Stimulated activated naive CD8-positive, alpha-beta T cell treated with anti-CD3 and anti-CD28 coated beads, Interleukin-15, Interleukin-2, amounts not matched to agents 100 U/mL and 50 U/mL, for 24 hours (primary cell): ENCODE data around the gene LRRC37A3.
A peak's percentile ranks its signal among the peaks of the same experiment; 100 is the strongest.
"Not testable (repeated sequence)": the region's sequence is repeated elsewhere in the genome, so short reads cannot be mapped to it uniquely, and the experiment has no call there.

ENCODE experiments used
- ATAC-seq: fragments of 150-1000 bp; cut with Tn5 transposase; one replicate; pipeline ENCODE4 v1.10.0; 2021
- DNase-seq: peaks from one replicate; pipeline ENCODE4 v3.0.0; 2021

LRRC37A3 gene

DNA sequence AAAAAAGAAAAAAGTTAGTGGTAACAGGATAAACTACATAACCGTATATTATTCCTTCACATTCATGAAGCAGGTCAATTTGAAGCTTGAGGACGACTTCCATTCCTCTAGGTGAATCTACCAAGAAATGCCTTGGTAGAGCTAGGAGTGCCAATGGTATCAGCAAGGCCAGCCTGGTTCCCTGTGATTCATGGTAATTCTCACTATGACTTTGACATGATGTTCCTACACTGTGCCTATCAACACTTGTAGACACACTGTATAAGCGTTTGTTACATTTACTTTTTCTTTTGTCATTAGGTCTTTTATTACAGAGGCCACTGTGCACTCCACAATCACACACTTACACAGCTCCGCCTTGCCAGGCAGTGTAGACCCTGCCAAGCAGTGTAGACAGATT is 7.2 kb upstream of the LRRC37A3 start:
- ATAC-seq, DNase-seq: not testable (repeated sequence)

DNA sequence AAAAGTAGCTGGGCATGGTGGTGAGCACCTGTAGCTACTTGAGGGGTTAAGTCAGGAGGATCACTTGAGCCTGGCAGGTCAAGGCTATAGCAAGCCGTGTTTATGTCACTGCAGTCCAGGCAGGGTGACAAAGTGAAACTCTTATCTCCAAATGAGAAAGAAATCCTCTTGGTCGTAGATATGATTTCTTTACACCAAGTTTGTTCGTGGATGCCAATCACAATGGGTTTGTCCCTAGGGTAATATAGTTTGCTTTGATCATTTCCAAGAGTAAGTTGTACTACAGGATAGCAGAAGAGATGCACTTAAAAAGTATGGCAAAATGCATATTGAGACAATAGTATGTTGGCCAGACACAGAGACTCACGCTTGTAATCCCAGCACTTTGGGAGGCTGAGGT is 6.0 kb upstream of the LRRC37A3 start:
- not testable (repeated sequence) for DNase-seq

DNA sequence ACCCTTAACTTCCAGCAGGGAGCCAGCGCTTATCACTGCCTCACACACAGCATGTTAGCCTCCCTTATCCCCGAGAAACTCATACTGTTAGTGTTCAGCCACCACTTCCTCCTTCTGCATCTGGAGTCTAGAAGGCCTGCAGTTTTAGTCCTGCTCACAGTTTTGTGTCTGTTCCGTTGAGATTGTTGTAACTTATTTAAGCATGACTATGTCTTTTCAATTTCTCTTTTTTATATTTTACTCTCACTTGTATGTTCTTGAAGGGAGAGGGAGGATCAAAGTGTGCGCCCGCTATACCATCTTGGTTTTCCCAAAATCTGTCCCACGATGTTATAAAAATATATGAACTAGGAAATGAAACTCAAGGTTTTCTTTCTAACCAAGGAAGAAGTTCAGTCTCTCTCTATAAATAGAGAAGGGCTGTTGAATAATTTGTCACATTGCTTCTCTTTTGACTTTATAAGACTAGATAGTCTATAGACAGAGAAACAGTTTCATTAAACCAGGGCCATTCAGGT is 3.8 kb upstream of the LRRC37A3 start:
- DNase-seq: not testable (repeated sequence)

More for the DNA sequence above, 6.0 kb upstream of the LRRC37A3 start:
- ATAC-seq: not testable (repeated sequence)

DNA sequence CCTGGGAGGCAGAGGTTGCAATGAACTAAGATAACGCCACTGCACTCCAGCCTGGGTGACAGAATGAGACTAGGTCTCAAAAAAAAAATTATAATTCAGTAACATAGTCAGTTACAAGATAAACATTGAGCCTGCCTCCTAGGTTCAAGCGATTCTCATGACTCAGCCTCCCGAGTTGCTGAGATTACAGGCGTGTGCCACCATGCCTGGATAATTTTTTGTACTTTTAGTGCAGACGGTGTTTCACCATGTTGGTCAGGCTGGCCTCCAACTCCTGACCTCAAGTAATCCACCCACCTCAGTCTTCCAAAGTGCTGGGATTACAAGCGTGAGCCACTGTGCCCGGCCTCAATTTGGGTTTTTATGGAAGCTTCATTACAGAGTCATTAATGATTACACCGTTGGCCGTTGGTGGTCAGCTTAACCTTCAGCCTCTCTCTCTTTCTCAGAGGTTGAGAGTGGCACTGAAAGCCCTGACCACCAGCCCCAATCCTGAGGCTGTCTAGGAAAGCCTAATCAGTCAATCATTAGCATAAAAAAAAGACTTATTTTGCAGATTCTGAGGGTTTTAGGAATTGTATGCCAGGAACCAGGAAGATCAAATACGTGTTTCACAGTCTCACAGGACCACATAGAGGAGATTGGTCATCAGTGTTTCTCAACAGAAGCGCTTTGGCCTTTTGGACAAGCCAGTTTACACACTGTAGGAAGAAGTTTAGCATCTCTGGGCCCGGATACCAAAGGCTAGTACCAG is 1.3 kb upstream of the LRRC37A3 start:
- DNase-seq: no peak
- ATAC-seq: no peak

More for the DNA sequence above, 3.8 kb upstream of the LRRC37A3 start:
- ATAC-seq: not testable (repeated sequence)

DNA sequence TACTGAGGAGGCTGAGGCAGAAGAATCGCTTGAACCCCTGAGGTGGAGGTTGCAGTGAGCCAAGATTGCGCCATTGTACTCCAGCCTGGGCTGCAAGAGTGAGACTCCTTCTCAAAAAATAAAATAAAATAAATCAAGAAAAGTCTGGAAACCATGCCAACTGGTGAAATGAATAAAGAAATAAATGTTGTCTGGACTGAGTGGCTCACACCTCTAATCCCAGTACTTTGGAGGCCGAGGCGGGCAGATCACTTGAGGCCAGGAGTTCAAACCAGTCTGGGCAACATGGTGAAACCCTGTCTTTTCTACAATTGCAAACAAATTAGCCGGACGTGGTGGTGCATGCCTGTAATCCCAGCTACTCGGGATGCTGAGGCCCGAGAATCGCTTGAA is 744 bp upstream of the LRRC37A3 start:
- ATAC-seq: no peak
- DNase-seq: peak; percentile 11

DNA sequence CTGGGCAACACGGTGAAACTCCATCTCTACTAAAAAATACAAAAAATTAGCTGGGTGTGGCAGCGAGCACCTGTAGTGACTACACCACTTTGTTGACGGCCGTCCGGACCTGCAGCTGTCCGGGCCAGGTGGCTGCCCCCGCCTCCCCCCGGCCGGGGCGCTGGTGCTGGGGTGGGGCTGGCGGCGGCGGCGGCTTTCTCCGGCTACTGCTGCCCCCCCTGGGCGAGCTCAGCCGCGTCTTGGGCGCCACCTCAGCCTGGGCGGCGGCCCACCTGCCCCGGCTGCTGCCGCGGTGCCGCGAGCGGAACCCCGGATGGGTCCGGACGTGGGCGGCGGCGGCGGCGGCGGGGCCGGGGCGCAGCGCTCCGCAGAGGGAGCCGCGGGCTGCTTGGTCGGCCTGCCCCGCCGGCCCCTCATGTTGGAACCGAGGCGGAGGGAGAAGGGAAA is 413 bp downstream of the LRRC37A3 start:
- ATAC-seq: peak; percentile 41
- DNase-seq: peak; percentile 59

DNA sequence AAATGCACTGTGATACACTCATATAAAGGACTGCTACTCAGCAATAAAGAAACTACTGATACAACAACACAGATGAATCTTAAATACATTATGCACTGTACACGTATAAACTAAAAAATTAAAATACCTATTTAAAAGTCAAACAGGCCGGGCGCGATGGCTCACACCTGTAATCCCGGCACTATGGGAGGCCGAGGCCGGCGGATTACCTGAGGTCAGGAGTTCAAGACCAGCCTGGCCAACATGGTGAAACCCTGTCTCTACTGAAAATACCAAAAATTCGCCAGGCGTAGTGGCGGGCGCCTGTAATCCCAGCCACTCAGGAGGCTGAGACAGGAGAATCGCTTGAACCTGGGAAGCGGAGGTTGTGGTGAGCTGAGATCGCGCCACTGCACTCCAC is 1.7 kb downstream of the LRRC37A3 start:
- ATAC-seq, DNase-seq: not testable (repeated sequence)

DNA sequence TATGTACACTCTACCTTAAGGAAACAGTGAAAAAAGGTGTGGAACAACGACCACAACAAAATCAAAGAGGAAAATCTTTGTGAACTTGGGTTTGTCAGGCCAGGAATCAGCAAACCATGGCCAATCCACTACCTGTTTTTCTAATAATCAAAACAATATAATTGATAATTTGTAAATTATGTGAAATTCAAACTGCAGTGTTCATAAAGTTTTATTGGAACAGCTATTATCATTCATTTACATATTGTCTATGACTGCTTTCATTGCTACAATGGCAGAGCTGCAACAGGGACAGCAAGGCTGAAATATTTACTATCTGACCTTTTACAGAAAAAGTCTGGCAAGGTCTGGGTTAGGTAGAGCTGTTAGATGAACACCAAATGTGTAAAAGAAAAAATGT is 4.0 kb downstream of the LRRC37A3 start:
- DNase-seq, ATAC-seq: not testable (repeated sequence)

DNA sequence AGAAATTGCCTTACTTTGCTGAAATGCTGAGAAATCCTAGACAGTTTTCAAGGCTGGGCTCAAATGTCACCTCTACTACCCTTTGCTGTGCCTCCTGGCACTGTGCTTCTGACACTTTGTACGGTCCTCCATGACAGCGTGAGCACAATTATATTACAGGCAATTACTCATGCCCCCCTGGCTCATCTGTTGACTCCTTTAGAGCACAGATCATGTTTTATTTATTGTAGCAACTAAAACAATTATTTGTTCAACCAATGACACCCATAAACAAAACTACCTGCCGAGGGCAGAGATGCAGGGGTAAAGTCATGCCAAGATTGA is 9.1 kb downstream of the LRRC37A3 start:
- DNase-seq, ATAC-seq: not testable (repeated sequence)

DNA sequence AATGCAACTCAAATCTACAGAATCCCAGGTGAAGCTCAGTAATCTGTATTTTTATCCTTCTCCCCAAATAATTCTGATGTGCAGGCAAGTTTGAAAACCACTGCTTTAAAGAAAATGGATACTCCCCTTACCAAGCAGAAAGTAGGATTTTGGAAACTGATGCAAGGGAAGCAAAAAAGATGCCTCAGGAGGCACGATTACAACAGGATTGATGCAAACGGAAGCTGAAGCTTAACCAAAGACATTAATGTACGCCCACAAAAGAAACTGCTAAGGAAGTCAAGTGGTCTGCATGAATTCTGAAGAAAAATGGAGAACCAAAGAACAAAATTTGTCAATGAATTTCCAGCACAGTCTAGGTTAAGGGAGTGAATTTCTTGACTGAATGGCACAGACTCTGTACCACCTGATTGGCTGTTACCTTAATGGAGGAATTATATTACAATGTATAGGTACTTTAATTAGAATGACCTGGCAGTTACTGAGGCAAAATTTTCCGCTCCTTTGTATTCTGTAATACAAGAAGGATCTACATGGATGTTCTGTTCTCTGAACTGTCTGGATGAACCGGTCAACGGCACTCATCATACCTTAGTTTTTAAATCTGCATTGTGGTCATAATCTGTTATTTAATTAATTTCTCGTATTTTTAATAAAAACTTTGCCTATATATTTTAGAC is 9.6 kb downstream of the LRRC37A3 start:
- DNase-seq, ATAC-seq: not testable (repeated sequence)

DNA sequence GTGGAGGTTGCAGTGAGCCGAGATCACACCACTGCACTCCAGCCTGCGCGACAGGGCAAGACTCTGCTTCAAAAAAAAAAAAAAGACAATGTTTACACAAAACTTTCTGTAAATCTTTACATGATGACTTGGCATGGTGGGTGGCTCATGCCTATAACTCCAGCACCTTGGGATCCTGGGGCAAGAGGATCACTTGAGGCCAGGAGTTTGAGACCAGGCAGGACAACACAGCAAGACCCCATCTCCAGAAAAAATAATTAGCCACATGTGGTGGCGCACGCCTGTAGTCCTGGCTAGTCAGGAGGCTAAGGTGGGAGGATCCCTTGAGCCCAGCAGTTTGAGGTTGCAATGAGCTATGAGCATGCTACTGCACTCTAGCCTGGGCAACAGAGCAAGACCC is 15.2 kb downstream of the LRRC37A3 start:
- DNase-seq, ATAC-seq: not testable (repeated sequence)

DNA sequence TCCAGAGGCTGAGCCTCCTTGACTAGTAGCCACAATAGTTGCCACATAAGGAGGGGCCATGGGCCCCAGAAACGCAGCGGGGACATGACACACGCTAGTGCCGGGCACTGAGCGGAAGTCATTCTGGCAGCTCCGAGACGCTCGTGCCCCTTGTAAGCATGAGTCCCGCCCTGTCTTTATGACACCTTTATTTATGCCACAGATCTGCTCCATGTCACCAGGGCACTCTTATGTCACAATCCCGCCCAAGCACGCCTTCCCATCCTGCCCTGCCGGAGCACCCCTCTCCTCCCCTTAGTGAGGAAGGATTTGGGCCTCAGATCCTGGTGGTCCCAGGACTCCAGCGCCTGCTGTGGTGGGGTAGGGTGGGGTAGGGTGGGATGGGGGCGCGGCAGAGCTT is 22.1 kb downstream of the LRRC37A3 start:
- ATAC-seq, DNase-seq: not testable (repeated sequence)

DNA sequence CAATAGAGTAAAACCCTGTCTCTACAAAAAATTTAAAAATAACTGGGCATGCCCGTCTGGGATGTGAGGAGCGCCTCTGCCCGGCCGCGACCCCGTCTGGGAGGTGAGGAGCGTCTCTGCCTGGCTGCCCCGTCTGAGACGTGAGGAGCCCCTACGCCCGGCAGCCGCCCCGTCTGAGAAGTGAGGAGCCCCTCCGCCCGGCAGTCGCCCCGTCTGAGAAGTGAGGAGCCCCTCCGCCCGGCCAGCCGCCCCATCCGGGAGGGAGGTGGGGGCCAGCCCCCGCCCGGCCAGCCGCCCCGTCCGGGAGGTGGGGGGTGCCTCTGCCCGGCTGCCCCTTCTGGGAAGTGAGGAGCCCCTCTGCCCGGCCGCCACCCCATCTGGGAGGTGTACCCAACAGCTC is 45.1 kb downstream of the LRRC37A3 start:
- DNase-seq, ATAC-seq: not testable (repeated sequence)

DNA sequence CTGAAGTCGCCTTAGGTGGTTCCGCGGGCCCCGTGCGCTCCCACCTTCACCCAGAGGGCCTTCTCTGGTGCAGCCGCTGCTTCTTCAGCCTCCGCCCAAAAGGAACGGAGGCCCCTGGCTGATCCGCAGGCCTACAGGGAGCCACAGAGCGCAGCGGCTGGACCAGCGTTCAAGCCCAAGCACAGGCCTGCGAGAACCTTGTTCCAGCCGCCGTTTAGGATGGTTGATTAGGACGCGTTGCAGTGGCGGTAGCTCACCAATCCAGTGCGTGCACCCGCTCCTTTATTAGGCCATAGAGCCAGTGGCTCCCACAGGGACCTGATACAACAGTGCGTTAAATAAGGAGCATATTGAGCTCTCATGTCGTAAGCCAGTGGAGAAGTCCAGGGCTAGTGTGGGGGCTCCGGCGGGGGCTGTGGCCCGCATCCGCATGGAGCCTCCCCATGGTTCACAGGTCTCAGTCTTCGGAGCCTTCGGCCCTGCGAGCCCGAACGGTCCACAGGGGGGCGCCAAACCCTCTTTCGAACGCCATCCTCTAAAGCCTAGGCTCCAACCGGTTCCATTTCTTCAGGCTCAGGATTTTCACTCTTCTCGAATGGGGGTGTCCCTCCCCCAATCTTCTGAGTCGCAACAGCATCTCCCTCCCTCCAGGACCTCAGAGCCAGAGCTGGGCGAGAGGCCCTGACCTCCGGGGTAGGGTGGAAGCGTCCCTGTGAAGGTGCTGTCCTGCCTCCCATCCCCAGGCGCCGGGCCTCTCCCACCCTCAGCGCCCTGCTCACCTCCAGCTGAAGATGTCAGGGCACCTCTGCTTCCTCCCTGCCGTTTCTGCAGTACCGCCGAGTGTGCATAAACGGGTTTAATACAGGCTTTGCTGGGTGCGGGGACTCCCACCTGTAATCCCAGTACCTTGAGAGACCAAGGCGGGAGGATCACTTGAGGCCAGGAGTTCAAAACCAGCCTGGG is 71.5 kb downstream of the LRRC37A3 start:
- peak; percentile 84 for ATAC-seq
- DNase-seq: peak; percentile 86

DNA sequence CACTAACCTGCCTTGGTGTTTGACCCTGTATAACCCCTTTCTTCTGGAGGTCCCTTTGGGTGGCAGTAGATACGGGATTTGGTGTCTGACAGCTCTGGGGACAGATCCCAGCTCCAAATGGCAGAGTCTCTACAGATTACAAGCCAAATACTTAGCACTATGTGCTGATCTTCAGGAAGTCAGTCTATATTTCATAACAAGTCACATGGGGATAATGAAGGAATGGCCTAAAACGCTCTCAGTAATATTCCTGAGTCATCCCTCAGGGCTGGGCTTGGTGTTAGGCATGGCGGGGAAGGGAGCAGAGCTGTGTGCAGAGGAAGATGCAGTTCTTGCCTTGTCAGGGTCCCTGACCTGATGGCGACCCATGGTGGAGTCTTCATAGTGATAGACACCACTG is 72.4 kb downstream of the LRRC37A3 start:
- not testable (repeated sequence) for DNase-seq, ATAC-seq

DNA sequence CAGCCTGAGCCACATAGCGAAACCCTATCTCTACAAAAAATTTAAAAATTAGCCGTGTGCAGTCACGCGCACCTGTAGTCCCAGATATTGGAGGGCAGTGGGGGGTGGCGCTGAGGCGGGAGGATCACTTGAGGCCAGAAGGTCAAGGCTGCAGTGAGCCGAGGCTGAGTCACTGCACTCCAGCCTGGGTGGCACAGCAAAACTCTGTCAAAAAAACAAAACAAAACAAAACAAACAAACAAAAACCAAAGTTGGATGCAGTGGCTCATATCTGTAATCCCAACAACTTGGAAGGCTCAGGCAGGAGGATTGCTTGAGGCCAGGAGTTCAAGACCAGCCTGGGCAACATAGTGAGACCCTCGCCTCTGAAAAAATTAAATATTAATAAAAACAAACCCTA is 75.4 kb downstream of the LRRC37A3 start:
- DNase-seq, ATAC-seq: not testable (repeated sequence)

DNA sequence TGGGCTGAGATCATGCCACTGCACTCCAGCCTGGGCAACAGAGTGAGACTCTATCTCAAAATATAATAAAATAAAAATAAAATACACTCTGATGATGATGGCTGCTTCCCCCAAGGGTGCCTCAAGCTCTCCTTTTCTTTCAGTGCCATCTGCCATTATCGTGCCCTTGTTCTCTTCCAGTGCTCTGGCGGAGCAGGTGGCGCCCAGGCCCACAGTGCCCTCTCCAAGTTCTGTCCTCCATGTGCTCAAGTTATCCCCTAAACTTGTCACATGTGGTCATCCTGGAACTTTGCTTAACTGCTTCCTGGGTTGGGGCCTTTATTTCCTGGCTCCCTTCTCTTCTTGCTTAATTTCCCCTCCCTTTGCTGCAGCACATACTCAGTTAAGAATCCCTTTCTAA is 76.4 kb downstream of the LRRC37A3 start:
- not testable (repeated sequence) for ATAC-seq, DNase-seq

DNA sequence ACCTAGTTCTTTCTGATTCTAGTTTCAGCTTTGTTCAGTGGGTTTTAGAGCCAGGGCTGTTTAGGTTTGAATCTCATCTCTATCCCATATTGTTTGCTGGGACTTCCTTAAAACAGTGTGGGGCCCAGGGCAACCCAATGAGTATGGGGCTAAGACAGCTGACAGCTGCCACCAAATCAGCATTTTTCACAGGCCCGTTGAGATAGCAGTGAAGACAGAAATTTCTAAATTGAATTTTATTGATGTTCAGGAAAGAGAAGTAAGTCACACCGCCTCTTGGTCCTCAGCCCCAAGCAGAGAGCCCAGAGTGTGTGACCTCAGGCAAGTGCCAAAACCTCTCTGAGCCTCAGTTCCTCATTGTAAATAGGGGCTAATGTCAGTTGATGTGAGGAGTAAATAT is 78.3 kb downstream of the LRRC37A3 start:
- not testable (repeated sequence) for DNase-seq, ATAC-seq

DNA sequence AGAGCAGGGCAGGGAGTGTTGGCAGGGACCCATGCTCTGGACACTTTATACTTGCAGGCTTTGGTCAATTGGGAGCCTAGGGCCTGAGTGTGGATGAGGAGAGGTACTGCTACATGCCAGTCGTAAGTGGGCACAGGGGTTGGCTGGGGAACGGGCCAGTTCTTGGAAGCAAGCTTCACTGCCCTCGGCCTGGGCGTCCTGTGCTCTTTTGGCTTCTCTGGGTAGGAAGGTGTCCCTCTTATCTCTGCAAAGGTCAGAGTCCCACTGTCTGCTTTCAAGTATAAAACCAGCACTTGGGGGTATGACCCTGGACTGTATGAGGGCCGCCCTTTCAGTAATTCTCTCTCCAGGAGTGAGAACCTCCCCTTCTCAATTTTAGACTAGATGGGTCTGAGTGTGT is 80.8 kb downstream of the LRRC37A3 start:
- not testable (repeated sequence) for DNase-seq, ATAC-seq

DNA sequence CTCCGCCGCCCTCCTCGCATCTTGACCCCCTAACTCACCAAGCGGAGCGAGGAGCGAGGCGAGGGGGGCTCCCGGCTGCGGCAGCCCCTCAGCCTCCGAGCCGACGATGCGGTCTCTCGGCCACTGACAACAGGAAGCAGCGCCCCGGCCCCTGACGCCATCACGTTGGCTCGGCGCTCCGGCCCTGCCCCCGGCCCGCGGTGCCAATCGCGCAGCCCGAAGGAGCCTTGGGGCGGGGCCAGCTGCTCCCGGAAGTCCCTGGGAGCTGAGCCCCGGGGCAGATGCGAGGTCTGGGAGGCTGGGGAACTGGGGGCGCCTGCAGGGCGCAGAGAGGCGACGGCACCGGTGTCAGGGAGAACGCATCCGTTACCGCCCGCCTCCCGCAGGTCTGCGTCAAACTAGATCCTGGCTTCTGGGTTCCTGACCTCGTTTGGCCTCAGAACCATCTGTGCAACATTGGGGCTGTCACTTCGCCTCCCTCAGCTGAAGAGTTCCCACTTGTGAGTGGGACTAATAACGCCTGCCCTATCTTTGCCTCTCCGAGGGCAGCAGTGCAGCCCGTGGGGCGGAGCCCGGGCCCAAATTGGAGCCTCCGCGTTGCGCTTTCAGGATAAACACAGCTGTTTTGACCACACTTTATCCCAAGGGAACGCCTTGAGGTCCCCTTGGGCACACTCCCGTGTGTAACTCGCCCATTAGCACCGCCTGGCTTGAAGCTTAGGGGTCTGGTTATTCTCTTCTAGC is 82.1 kb downstream of the LRRC37A3 start:
- DNase-seq: peak; percentile 90

DNA sequence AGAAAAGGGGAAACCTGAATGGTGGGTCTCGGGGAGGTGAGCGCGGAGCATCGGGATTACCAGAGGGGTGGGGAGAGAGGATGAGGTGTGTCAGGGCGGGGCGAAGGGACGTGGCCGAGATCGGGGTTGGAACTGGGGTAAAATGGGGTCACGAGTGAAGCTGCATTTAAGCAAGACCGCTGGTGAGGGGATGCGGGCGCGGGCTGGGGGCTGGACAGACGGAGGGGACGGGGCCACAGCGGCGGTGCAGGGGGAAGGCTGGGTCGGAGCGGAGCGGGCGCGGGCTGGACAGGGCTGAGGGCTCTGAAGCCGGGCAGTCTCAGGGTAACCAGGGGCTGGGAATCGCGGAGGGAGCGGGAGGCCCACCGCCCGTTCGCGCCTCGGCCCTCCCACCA is 82.7 kb downstream of the LRRC37A3 start:
- DNase-seq (peak; percentile 42), ATAC-seq (peak; percentile 15)

More for the DNA sequence above, 82.1 kb downstream of the LRRC37A3 start:
- ATAC-seq: peak; percentile 99
